ENCODE data around the gene CARD6. TPM values are rescaled to one million over a fixed set of nuclear protein-coding genes. Genes with fewer than 3 reads are reported as not detected.

CARD6 gene
- total and polyA plus RNA-seq, 2 of the 13 experiments (the other 11 are each of a cell fraction or from before 2014, with no cell fraction given): 0.33 to 1.4 TPM

DNA sequence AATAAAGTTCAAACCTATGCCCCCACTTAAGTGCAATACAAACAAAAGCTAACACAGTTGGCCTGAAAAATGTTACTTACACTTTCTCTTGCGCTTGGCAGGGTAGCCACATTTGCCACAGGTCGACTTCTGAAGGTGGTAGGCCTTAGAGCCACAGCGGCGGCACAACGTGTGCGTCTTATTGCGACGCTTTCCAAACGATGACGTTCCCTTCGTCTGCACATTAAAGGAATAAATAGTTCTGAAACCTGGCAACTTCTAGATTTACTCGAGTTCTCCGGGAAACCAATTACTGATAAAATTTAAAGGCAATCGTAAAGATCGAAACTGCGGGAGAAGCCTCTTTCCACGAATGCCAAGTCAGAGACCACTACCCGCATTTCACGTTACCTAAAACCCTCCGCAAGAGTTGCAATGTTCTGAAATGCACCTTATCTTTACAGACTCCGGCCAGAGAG lies 6.7 kb upstream of the CARD6 start (continued):
- TF ChIP-seq CENPT (CRISPR knock-in tag; IDR thresholded peaks at IDR 0.05; ENCODE audit: low read depth) (0 out of 2 replicates have a peak, but pooled peaks have one; percentile 3), ZNF674 (CRISPR knock-in tag; IDR thresholded peaks at IDR 0.05; ENCODE audit: low read depth) (0 out of 2 replicates have a peak, but pooled peaks have one; percentile 11), ZFY (CRISPR knock-in tag; IDR thresholded peaks at IDR 0.05) (peak; percentile 29; the same call in 1 of the 2 replicates), ATM (IDR thresholded peaks at IDR 0.05; ENCODE audit: borderline replicate concordance) (no peak), SNAI1 (CRISPR knock-in tag; IDR thresholded peaks at IDR 0.05; ENCODE audit: borderline replicate concordance) (0 out of 2 replicates have a peak, but pooled peaks have one; percentile 5), STAT6 (CRISPR knock-in tag; IDR thresholded peaks at IDR 0.05; ENCODE audit: borderline replicate concordance) (no peak), PCBP2 (optimal IDR thresholded peaks at IDR 0.05; ENCODE audit: low read depth, low read length, poor library complexity, severe bottlenecking) (no peak)
- TF ChIP-seq, protein P1, sequence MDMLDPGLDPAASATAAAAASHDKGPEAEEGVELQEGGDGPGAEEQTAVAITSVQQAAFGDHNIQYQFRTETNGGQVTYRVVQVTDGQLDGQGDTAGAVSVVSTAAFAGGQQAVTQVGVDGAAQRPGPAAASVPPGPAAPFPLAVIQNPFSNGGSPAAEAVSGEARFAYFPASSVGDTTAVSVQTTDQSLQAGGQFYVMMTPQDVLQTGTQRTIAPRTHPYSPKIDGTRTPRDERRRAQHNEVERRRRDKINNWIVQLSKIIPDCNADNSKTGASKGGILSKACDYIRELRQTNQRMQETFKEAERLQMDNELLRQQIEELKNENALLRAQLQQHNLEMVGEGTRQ (IDR thresholded peaks at IDR 0.05; ENCODE audit: low read depth, low read length): no peak
- TF ChIP-seq, protein P1 (CRISPR knock-in tag; IDR thresholded peaks at IDR 0.05; ENCODE audit: borderline replicate concordance): peak; percentile 23; the same call in 1 of the 2 replicates
